ENCODE measurements around the gene LRCOL1. TPM values are rescaled to one million over a fixed set of nuclear protein-coding genes. Genes with fewer than 3 reads are reported as not detected.

The LRCOL1 gene
- total and polyA plus RNA-seq, 2 of the 8 experiments (the other 6 are each of a cell fraction or from before 2014, with no cell fraction given): not detected

DNA sequence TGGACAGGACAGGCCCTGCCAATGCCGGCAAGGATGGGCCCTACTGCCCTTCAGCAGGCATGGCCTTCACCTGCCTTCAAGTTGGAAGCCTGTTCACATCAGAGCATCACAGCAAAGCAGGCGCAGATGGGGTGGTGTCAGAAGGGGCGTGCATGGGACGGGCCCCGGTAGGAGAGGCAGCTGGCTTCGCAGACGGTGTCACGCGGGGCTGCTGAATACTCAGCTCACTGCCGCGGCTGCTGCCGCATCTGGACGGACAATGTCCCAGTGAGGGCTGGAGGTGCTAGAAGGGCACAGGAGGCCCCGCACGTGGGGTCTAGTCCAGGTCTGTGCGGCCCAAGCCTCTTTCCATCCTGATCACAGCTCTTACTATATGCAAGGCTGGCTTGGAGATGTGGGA, 42.1 kb downstream of the LRCOL1 start:
- no peak overlapping the region for H2BK120ac ChIP-seq (replicated peaks; ENCODE audit: low read depth, low read length)
- no peak overlapping the region for H4K5ac ChIP-seq (ENCODE audit: insufficient read length, low read depth, low read length)
- no peak overlapping the region for H2BK20ac ChIP-seq (ENCODE audit: low read length)
- H3K56ac ChIP-seq (replicated peaks; ENCODE audit: insufficient read length, low read depth, low read length): no peak overlapping the region
- no peak overlapping the region for H3K27ac ChIP-seq (ENCODE audit: low read depth, low read length)
- no peak overlapping the region for H2BK12ac ChIP-seq (ENCODE audit: low read depth, low read length)
- H3K79me1 ChIP-seq (ENCODE audit: low read depth, low read length): peaks cover 25% of the 10 kb centered on the region
- no peak overlapping the region for H2BK5ac ChIP-seq (ENCODE audit: low read depth, low read length)
- CTCF ChIA-PET (ENCODE audit: partially characterized antibody): interaction anchor here (0.7 to 3.0 kb wide), 8 partner anchors 9 to 154 kb away, joined by 3 to 15 read pairs (median 4); no protein-coding TSS in a partner anchor
- no peak overlapping the region for H3K4ac ChIP-seq (replicated peaks; ENCODE audit: insufficient read length, low read depth, low read length)
- H3K79me2 ChIP-seq (ENCODE audit: control insufficient read depth in 1 of 2, insufficient read depth in 2 of 2, low read length in 2 of 2): peaks cover 8 to 26% of the 10 kb centered on the region in 2 experiments
- no peaks in the 10 kb centered on the region for H3K9me3 ChIP-seq (ENCODE audit: insufficient read depth in 2 of 2, low read depth in 1 of 2, low read length in 1 of 2)
- no peak overlapping the region for H2AFZ ChIP-seq (ENCODE audit: low read length)
- FAIRE-seq: no peak
- H3K23me2 ChIP-seq (ENCODE audit: low read depth, low read length): no peaks in the 10 kb centered on the region
- peaks cover 0 to 5% (median 1%) of the 10 kb centered on the region in 4 experiments; a peak in 3 of 7 replicates for H3K27me3 ChIP-seq (replicated peaks in 1 of 4; ENCODE audit: control insufficient read depth in 3 of 4, extremely low read depth in 1 of 4, insufficient read depth in 3 of 4, low read length in 3 of 4)
- 91% methylated on average over 16 of the region's 16 CpGs; no CpG with 5 or more reads in 1 of the 2 experiments for WGBS, 2 experiments (ENCODE audit: extremely low coverage in 1 of 2, insufficient coverage in 1 of 2, insufficient read length in 1 of 2, insufficient replicate concordance in 2 of 2, low coverage in 1 of 2, low lambda C conversion rate in 2 of 2, missing lambda C conversion rate in 1 of 2)
- peaks cover 35 to 55% of the 10 kb centered on the region in 2 experiments for H4K20me1 ChIP-seq (replicated peaks in 1 of 2; ENCODE audit: control insufficient read depth in 1 of 2, insufficient read depth in 2 of 2, low read length in 2 of 2)
- POLR2A ChIA-PET (ENCODE audit: partially characterized antibody): interaction anchor here (1.2 to 8.7 kb wide), 4 partner anchors 8 to 416 kb away, joined by 3 to 60 read pairs (median 4); no protein-coding TSS in a partner anchor
- H3K23ac ChIP-seq (ENCODE audit: insufficient read length): no peak overlapping the region
- H3K4me2 ChIP-seq (ENCODE audit: insufficient read depth in 1 of 2, low read depth in 2 of 2, low read length in 2 of 2): no peak overlapping the region
- H3K4me3 ChIP-seq (ENCODE audit: extremely low read depth in 1 of 4, insufficient read depth in 2 of 4, low read depth in 3 of 4, low read length in 4 of 4): no peak overlapping the region
- H4K8ac ChIP-seq (ENCODE audit: extremely low read depth, insufficient read depth, low read length): no peak overlapping the region
- no peak for DNase-seq (ENCODE audit: low read depth in 1 of 2, low spot score in 2 of 2)
- no peak overlapping the region for H2BK15ac ChIP-seq (ENCODE audit: low read length)
- no peaks in the 10 kb centered on the region for H3K4me1 ChIP-seq (replicated peaks in 1 of 4; ENCODE audit: control insufficient read depth in 3 of 4, insufficient read depth in 4 of 4, low read length in 3 of 4)
- peaks cover 2 to 42% (median 13%) of the 10 kb centered on the region in 4 experiments; a peak in 5 of 8 replicates for H3K36me3 ChIP-seq (ENCODE audit: control insufficient read depth in 2 of 4, insufficient read depth in 4 of 4, low read length in 3 of 4)
- H3K18ac ChIP-seq (ENCODE audit: extremely low read depth, low read length): no peak overlapping the region
- H3K14ac ChIP-seq (ENCODE audit: insufficient read length): no peak overlapping the region
- H3K9ac ChIP-seq (replicated peaks in 1 of 4; ENCODE audit: extremely low read depth in 1 of 4, low read depth in 3 of 4, low read length in 3 of 4): no peak overlapping the region
- no peak overlapping the region for H4K91ac ChIP-seq (replicated peaks; ENCODE audit: insufficient read length, low read length)
- no peak overlapping the region for H2AK5ac ChIP-seq (ENCODE audit: low read depth, low read length)
- TF ChIP-seq JUN (IDR thresholded peaks at IDR 0.05; ENCODE audit: low read depth, low read length): no peak
- no peak for TF ChIP-seq ZNF274 (IDR thresholded peaks at IDR 0.05; ENCODE audit: borderline replicate concordance, extremely low read depth, low read length)
- TF ChIP-seq TEAD4 (IDR thresholded peaks at IDR 0.05; ENCODE audit: low read depth, low read length): no peak
- TF ChIP-seq EP300 (IDR thresholded peaks at IDR 0.05; ENCODE audit: borderline replicate concordance in 1 of 2, low read depth in 2 of 2, low read length in 2 of 2): no peak
- TF ChIP-seq RAD21 (IDR thresholded peaks at IDR 0.05 in 1 of 2, conservative IDR thresholded peaks at IDR 0.05 in 1 of 2; ENCODE audit: low read depth in 2 of 2, low read length in 2 of 2): no peak
- TF ChIP-seq SP2 (IDR thresholded peaks at IDR 0.05; ENCODE audit: low read length): no peak
- TF ChIP-seq CREB1 (IDR thresholded peaks at IDR 0.05): no peak
- no peak for TF ChIP-seq SIX5 (IDR thresholded peaks at IDR 0.05; ENCODE audit: low read depth, low read length)
- no peak for TF ChIP-seq KDM4A (IDR thresholded peaks at IDR 0.05; ENCODE audit: low read depth, low read length, severe bottlenecking)
- TF ChIP-seq TCF12 (IDR thresholded peaks at IDR 0.05; ENCODE audit: low read depth, low read length): no peak
- TF ChIP-seq KDM1A (IDR thresholded peaks at IDR 0.05; ENCODE audit: borderline replicate concordance, low read length): no peak
- TF ChIP-seq TBP (IDR thresholded peaks at IDR 0.05; ENCODE audit: low read depth, low read length): no peak
- no peak for TF ChIP-seq YY1 (IDR thresholded peaks at IDR 0.05; ENCODE audit: low read depth, low read length)
- TF ChIP-seq MAFK (IDR thresholded peaks at IDR 0.05; ENCODE audit: low read depth, low read length): no peak

All from H1 (cell line).